22Rv1 (cell line): ENCODE measurements around the gene NXPH1.

ENCODE experiments used
- CTCF ChIP-seq: fragments of 450-650 bp; IDR thresholded peaks from 2 replicates; pipeline ENCODE4 v1.5.1; 2017; ENCODE audit warnings: mild to moderate bottlenecking
- ZFX ChIP-seq: fragments of 450-650 bp; IDR thresholded peaks from 2 replicates; pipeline ENCODE4 v1.6.1; 2017; ENCODE audit warnings: antibody characterized with exemption, borderline replicate concordance

- no peak for TF ChIP-seq CTCF
- TF ChIP-seq ZFX: no peak
These were observed 181.6 kb downstream of the NXPH1 start for GRCh38 chr7:8615019-8615418.
